RCC 7860 (cell line): Measurements from ENCODE around the gene IL36B.

Experiments used
- DNase-seq: peaks from one replicate; pipeline ENCODE4 v3.0.0-alpha.2; 2015; ENCODE audit warnings: low spot score
- FAIRE-seq: peaks from 2 replicates; lab custom pipeline; 2012; peaks lifted over from hg19 to GRCh38; lab: Jason Lieb, UNC

IL36B gene

GRCh38 chr2:113076954-113077669 lies 24.4 kb upstream of the IL36B start:
- no peak for FAIRE-seq
- DNase-seq: no peak

- no peak for DNase-seq
Measured at GRCh38 chr2:113075600-113075999, 22.9 kb upstream of the IL36B start.

GRCh38 chr2:113075030-113075429 lies 22.4 kb upstream of the IL36B start:
- no peak for FAIRE-seq
- no peak for DNase-seq

More at GRCh38 chr2:113075600-113075999, 22.9 kb upstream of the IL36B start:
- no peak for FAIRE-seq

GRCh38 chr2:113073325-113073834 lies 20.7 kb upstream of the IL36B start:
- DNase-seq (no peak), FAIRE-seq (no peak)

- FAIRE-seq (no peak), DNase-seq (peak; percentile 45)
Measured at GRCh38 chr2:113072584-113072983, 19.9 kb upstream of the IL36B start.

GRCh38 chr2:113070606-113070975 lies 17.9 kb upstream of the IL36B start:
- no peak for DNase-seq

GRCh38 chr2:113069676-113070605 lies 17.3 kb upstream of the IL36B start:
- peak; percentile 87 for DNase-seq
- FAIRE-seq: peak; percentile 80

More at GRCh38 chr2:113070606-113070975, 17.9 kb upstream of the IL36B start:
- no peak for FAIRE-seq

GRCh38 chr2:113068706-113069485 lies 16.2 kb upstream of the IL36B start:
- peak; percentile 89 for FAIRE-seq
- DNase-seq: peak; percentile 93

GRCh38 chr2:113068249-113068648 lies 15.6 kb upstream of the IL36B start:
- DNase-seq: no peak
- FAIRE-seq: no peak

- DNase-seq: no peak
- no peak for FAIRE-seq
Measured at GRCh38 chr2:113067681-113068080, 15.0 kb upstream of the IL36B start, which contains the start of gene IL1F10. TSS of gene IL1F10 (plus strand) at chr2:113067970. CDS start at chr2:113072739, 4,769 bp downstream.

GRCh38 chr2:113064898-113065297 lies 12.2 kb upstream of the IL36B start:
- DNase-seq (no peak), FAIRE-seq (no peak)

- FAIRE-seq: no peak
- DNase-seq: no peak
Measured at GRCh38 chr2:113064281-113064680, 11.6 kb upstream of the IL36B start.

- no peak for DNase-seq
- FAIRE-seq: no peak
Measured at GRCh38 chr2:113061896-113062770, 9.5 kb upstream of the IL36B start.

GRCh38 chr2:113061241-113061640 lies 8.6 kb upstream of the IL36B start:
- no peak for FAIRE-seq
- no peak for DNase-seq

- no peak for DNase-seq
- FAIRE-seq: no peak
Measured at GRCh38 chr2:113060796-113061195, 8.1 kb upstream of the IL36B start.

- DNase-seq (peak; percentile 19), FAIRE-seq (no peak)
Measured at GRCh38 chr2:113060396-113060795, 7.7 kb upstream of the IL36B start.

GRCh38 chr2:113058998-113059960 lies 6.6 kb upstream of the IL36B start, which contains the start of gene IL36RN:
TSS of gene IL36RN (plus strand) at chr2:113059198. CDS start at chr2:113059439, 241 bp downstream.
- FAIRE-seq: no peak
- DNase-seq: no peak

- no peak for FAIRE-seq
Measured at GRCh38 chr2:113058411-113058994, 5.8 kb upstream of the IL36B start.

More at GRCh38 chr2:113058411-113058994, 5.8 kb upstream of the IL36B start:
- no peak for DNase-seq
